Panc1 (cell line): ENCODE measurements around the gene LDLRAP1. TPM values are rescaled to one million over a fixed set of nuclear protein-coding genes. Genes with fewer than 3 reads are reported as not detected.

Experiments used
- ATAC-seq: fragments of 200-7000 bp; cut with Tn5 transposase; 2 replicates; pipeline ENCODE4 v1.9.1; 2020; ENCODE audit warnings: mild to moderate bottlenecking, moderate library complexity
- BruUV-seq: library from RNA; stranded (reverse); fragments of 400-500 nt; replicated peaks from 2 replicates; lab custom pipeline; 2021; lab: Mats Ljungman, UMichigan
- CTCF ChIA-PET: fragments of 300-600 bp; sonication (Branson Sonifier 250); formaldehyde crosslinking; loops from one replicate; lab custom pipeline; 2022; ENCODE audit warnings: antibody characterized with exemption; lab: Charles Lee
- POLR2A ChIA-PET: fragments of 300-600 bp; sonication (Branson Sonifier 250); formaldehyde crosslinking; loops from one replicate; lab custom pipeline; 2022; ENCODE audit warnings: antibody characterized with exemption; lab: Charles Lee
- DNase-seq: peaks from one replicate; pipeline ENCODE4 v3.0.0-alpha.2; 2010; ENCODE audit warnings: low read depth, low spot score
- H3K27ac ChIP-seq: 2 replicates; pipeline ENCODE4 v1.5.1; 2011; ENCODE audit warnings: mild to moderate bottlenecking, low read length, inconsistent platforms
- H3K27me3 ChIP-seq: fragments of 200-500 bp; sonication (Bioruptor generic); 2 replicates; pipeline ENCODE4 v1.6.0; 2014; ENCODE audit warnings: low read length, inconsistent platforms; ENCODE audit not compliant: control insufficient read depth, insufficient read depth
- H3K36me3 ChIP-seq: fragments of 200-500 bp; sonication (Bioruptor generic); 2 replicates; pipeline ENCODE4 v1.5.1; 2014; ENCODE audit warnings: inconsistent platforms, mild to moderate bottlenecking, low read length, moderate library complexity; ENCODE audit not compliant: control insufficient read depth, insufficient read depth
- H3K4me1 ChIP-seq: 2 replicates; pipeline ENCODE4 v1.5.1; 2011; ENCODE audit warnings: inconsistent platforms, mild to moderate bottlenecking, low read length, moderate library complexity; ENCODE audit not compliant: control insufficient read depth, insufficient read depth
- H3K4me3 ChIP-seq, 2 experiments: 2 replicates each; pipeline ENCODE4 v1.5.1; 2011 to 2012; ENCODE audit warnings: low read depth in 2 of 2, low read length in 2 of 2, mild to moderate bottlenecking in 2 of 2, inconsistent platforms in 1 of 2, moderate library complexity in 1 of 2
- H3K9me3 ChIP-seq: fragments of 200-500 bp; sonication (Bioruptor generic); 2 replicates; pipeline ENCODE4 v1.5.1; 2014; ENCODE audit warnings: low read depth, mild to moderate bottlenecking, inconsistent platforms, low read length, moderate library complexity; ENCODE audit not compliant: control insufficient read depth, insufficient read depth
- CTCF ChIP-seq: fragments of 450-650 bp; IDR thresholded peaks from 2 replicates; pipeline ENCODE4 v1.5.1; 2017; ENCODE audit warnings: mild to moderate bottlenecking
- POLR2AphosphoS5 ChIP-seq: IDR thresholded peaks from 2 replicates; pipeline ENCODE4 v1.6.1; 2012; ENCODE audit warnings: mild to moderate bottlenecking, low read depth, low read length, moderate library complexity
- REST ChIP-seq, 2 experiments: IDR thresholded peaks; 2 replicates each; pipeline ENCODE4 v1.6.1; 2011 to 2012; ENCODE audit warnings: low read depth in 2 of 2, control low read depth in 1 of 2, low read length in 1 of 2, mild to moderate bottlenecking in 1 of 2, moderate library complexity in 1 of 2; ENCODE audit not compliant: insufficient read depth in 1 of 2
- SIN3A ChIP-seq: IDR thresholded peaks from 2 replicates; pipeline ENCODE4 v1.6.1; 2012; ENCODE audit warnings: low read depth, mild to moderate bottlenecking, low read length, moderate library complexity, borderline replicate concordance; ENCODE audit not compliant: insufficient read depth
- TCF7L2 ChIP-seq: IDR thresholded peaks from 2 replicates; pipeline ENCODE4 v1.6.1; 2011; ENCODE audit warnings: mild to moderate bottlenecking, low read depth, low read length, inconsistent platforms
- in situ Hi-C: cut with HindIII; loops from 2 replicates; pipeline ENCODE4 v1.10.0; 2016; ENCODE audit warnings: low sequenced_read_pairs, low pct_unique_long_range_greater_than_20kb
- intact Hi-C: fragments of 100-400 bp; cut with micrococcal nuclease; formaldehyde crosslinking; loops from one replicate; pipeline ENCODE4 v1.10.0; 2022; ENCODE audit not compliant: unreplicated experiment
- total RNA-seq: library from RNA; stranded (reverse); gene quantifications from one replicate; pipeline ENCODE4 v1.2.1, GENCODE V29; 2021; ENCODE audit not compliant: unreplicated experiment

LDLRAP1 gene
- total RNA-seq, 1 experiment from 2014 or later = 23.1 TPM

- ChIA-PET POLR2A (no interaction called here), CTCF (no interaction called here)
- DNase-seq = no peak
- no peak for TF ChIP-seq REST (IDR thresholded peaks at IDR 0.05; ENCODE audit: insufficient read depth in 1 of 2, low read depth in 2 of 2, low read length in 1 of 2)
- TF ChIP-seq CTCF = no peak
- TF ChIP-seq POLR2AphosphoS5 = no peak
- TF ChIP-seq SIN3A = no peak
- TF ChIP-seq TCF7L2 = no peak
- no peaks in the 10 kb centered on the region for H3K9me3 ChIP-seq
- no peak overlapping the region for H3K27ac ChIP-seq
- intact Hi-C loops = no loop called here
- peaks cover 14% of the 10 kb centered on the region for H3K4me1 ChIP-seq
- no peaks in the 10 kb centered on the region for H3K27me3 ChIP-seq
- no peak for ATAC-seq
- no peaks in the 10 kb centered on the region for H3K36me3 ChIP-seq
- no peak overlapping the region for H3K4me3 ChIP-seq
- in situ Hi-C loops = no loop called here
- BruUV-seq = no TSS peak
Measured at GRCh38 chr1:25566176-25566729, 22.8 kb downstream of the LDLRAP1 start.

- intact Hi-C loops = no loop called here
- ChIA-PET CTCF (no interaction called here), POLR2A (no interaction called here)
- TF ChIP-seq SIN3A = no peak
- TF ChIP-seq CTCF = no peak
- TF ChIP-seq TCF7L2 = no peak
- TF ChIP-seq POLR2AphosphoS5 = no peak
- no peaks in the 10 kb centered on the region for H3K9me3 ChIP-seq
- H3K4me1 ChIP-seq = peaks cover 14% of the 10 kb centered on the region
- no TSS peak for BruUV-seq
- no peaks in the 10 kb centered on the region for H3K27me3 ChIP-seq
- ATAC-seq (no peak), DNase-seq (no peak)
- H3K4me3 ChIP-seq = no peak overlapping the region
- in situ Hi-C loops = no loop called here
- H3K36me3 ChIP-seq = no peaks in the 10 kb centered on the region
- H3K27ac ChIP-seq = no peak overlapping the region
Measured at GRCh38 chr1:25566730-25567341, 23.4 kb downstream of the LDLRAP1 start.
